ENCODE measurements around the gene DCXR.

- no peak for TF ChIP-seq CTCF (IDR thresholded peaks at IDR 0.05 in 2 of 3, conservative IDR thresholded peaks at IDR 0.05 in 1 of 3; ENCODE audit: borderline replicate concordance in 1 of 3, insufficient read depth in 1 of 3, low read depth in 2 of 3, low read length in 2 of 3)
- TF ChIP-seq SRF (IDR thresholded peaks at IDR 0.05; ENCODE audit: low read depth) = no peak
- no peak for TF ChIP-seq ZFX (IDR thresholded peaks at IDR 0.05)
- no peak for TF ChIP-seq POLR2AphosphoS5 (IDR thresholded peaks at IDR 0.05; ENCODE audit: low read depth, low read length)
- TF ChIP-seq EZH2 (IDR thresholded peaks at IDR 0.05) = no peak
- TF ChIP-seq POLR2A (IDR thresholded peaks at IDR 0.05; ENCODE audit: borderline replicate concordance, extremely low read depth, insufficient read depth, insufficient read length) = no peak
- no peak for TF ChIP-seq MAX (IDR thresholded peaks at IDR 0.05)
- TF ChIP-seq EGR1 (IDR thresholded peaks at IDR 0.05; ENCODE audit: low read depth) = no peak
- TF ChIP-seq YY1 (IDR thresholded peaks at IDR 0.05; ENCODE audit: extremely low read depth, insufficient replicate concordance, low read depth, low read length) = no peak
- no peak for TF ChIP-seq ZNF274 (IDR thresholded peaks at IDR 0.05; ENCODE audit: low read depth, low read length)
- no peak for TF ChIP-seq SP1 (IDR thresholded peaks at IDR 0.05; ENCODE audit: low read depth)
- TF ChIP-seq FOSL1 (IDR thresholded peaks at IDR 0.05; ENCODE audit: low read depth) = no peak
- TF ChIP-seq REST (IDR thresholded peaks at IDR 0.05; ENCODE audit: low read depth) = no peak
- TF ChIP-seq EZH2phosphoT487 (IDR thresholded peaks at IDR 0.05; ENCODE audit: borderline replicate concordance) = no peak
Measured at GRCh38 chr17:82037889-82038195, 345 bp upstream of the DCXR start.
